ENCODE measurements around the gene KCNK15. TPM values are rescaled to one million over a fixed set of nuclear protein-coding genes. Genes with fewer than 3 reads are reported as not detected.

Gene KCNK15
- total and polyA plus RNA-seq, 9 of the 15 experiments (the other 6 are each of a cell fraction or from before 2014, with no cell fraction given): 0.03 to 0.30 (median 0.17) TPM; not detected in 5

DNA sequence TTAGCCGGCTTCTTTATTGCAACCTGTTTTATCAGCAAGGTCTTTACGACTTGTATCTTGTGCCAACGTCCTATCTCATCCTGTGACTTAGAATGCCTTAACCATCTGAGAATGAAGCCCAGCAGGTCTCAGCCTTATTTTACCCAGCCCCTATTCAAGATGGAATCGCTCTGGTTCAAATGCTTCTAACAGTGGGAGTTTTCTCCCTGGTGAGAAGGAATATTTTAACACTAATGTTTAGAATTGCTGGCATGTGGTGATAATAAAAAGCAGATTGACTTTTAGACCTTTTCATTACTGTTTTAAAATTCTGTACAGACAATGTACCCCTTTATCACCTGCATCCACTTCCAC is 9.9 kb upstream of the KCNK15 start (continued):
- TF ChIP-seq ZNF253 (CRISPR knock-in tag; conservative IDR thresholded peaks at IDR 0.05): no peak
- TF ChIP-seq SIRT6 (IDR thresholded peaks at IDR 0.05; ENCODE audit: low read depth, low read length): no peak
- TF ChIP-seq TCF7 (IDR thresholded peaks at IDR 0.05; ENCODE audit: borderline replicate concordance): no peak
- TF ChIP-seq C11orf30 (IDR thresholded peaks at IDR 0.05; ENCODE audit: low read depth): no peak
- TF ChIP-seq NFE2 (IDR thresholded peaks at IDR 0.05; ENCODE audit: low read depth): no peak
- no peak for TF ChIP-seq ZKSCAN8 (CRISPR knock-in tag; IDR thresholded peaks at IDR 0.05)
- no peak for TF ChIP-seq TAL1 (IDR thresholded peaks at IDR 0.05)
- TF ChIP-seq RNF219 (CRISPR knock-in tag; IDR thresholded peaks at IDR 0.05): no peak
- no peak for TF ChIP-seq ARID3B (CRISPR knock-in tag; IDR thresholded peaks at IDR 0.05; ENCODE audit: borderline replicate concordance)
- no peak for TF ChIP-seq ZNF217 (CRISPR knock-in tag; IDR thresholded peaks at IDR 0.05)
- no peak for TF ChIP-seq SMARCB1 (IDR thresholded peaks at IDR 0.05; ENCODE audit: insufficient read length, low read depth)
- TF ChIP-seq DMBX1 (CRISPR knock-in tag; IDR thresholded peaks at IDR 0.05; ENCODE audit: borderline replicate concordance): peak; percentile 53; the same call in 1 of the 2 replicates
- no peak for TF ChIP-seq ZNF175 (CRISPR knock-in tag; IDR thresholded peaks at IDR 0.05; ENCODE audit: low read depth)
- no peak for TF ChIP-seq RFX7 (CRISPR knock-in tag; IDR thresholded peaks at IDR 0.05)
- TF ChIP-seq NFIC (IDR thresholded peaks at IDR 0.05): no peak
- no peak for TF ChIP-seq SP1 (CRISPR knock-in tag; IDR thresholded peaks at IDR 0.05)
- peak; percentile 82 for TF ChIP-seq PTTG1 (tag; IDR thresholded peaks at IDR 0.05; ENCODE audit: low read depth)
- no peak for TF ChIP-seq JUNB (CRISPR knock-in tag; conservative IDR thresholded peaks at IDR 0.05)
- no peak for TF ChIP-seq ZNF41 (CRISPR knock-in tag; conservative IDR thresholded peaks at IDR 0.05)
- TF ChIP-seq ILF3 (IDR thresholded peaks at IDR 0.05; ENCODE audit: borderline replicate concordance): no peak
- TF ChIP-seq PHF20 (IDR thresholded peaks at IDR 0.05; ENCODE audit: partially characterized antibody): no peak
- no peak for TF ChIP-seq NUFIP1 (IDR thresholded peaks at IDR 0.05; ENCODE audit: partially characterized antibody)
- TF ChIP-seq, protein P1, sequence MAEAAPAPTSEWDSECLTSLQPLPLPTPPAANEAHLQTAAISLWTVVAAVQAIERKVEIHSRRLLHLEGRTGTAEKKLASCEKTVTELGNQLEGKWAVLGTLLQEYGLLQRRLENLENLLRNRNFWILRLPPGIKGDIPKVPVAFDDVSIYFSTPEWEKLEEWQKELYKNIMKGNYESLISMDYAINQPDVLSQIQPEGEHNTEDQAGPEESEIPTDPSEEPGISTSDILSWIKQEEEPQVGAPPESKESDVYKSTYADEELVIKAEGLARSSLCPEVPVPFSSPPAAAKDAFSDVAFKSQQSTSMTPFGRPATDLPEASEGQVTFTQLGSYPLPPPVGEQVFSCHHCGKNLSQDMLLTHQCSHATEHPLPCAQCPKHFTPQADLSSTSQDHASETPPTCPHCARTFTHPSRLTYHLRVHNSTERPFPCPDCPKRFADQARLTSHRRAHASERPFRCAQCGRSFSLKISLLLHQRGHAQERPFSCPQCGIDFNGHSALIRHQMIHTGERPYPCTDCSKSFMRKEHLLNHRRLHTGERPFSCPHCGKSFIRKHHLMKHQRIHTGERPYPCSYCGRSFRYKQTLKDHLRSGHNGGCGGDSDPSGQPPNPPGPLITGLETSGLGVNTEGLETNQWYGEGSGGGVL (CRISPR knock-in tag; IDR thresholded peaks at IDR 0.05): no peak
- no peak for TF ChIP-seq FUS (optimal IDR thresholded peaks at IDR 0.05; ENCODE audit: low read depth, low read length)
- no peak for TF ChIP-seq BRF2 (IDR thresholded peaks at IDR 0.05; ENCODE audit: borderline replicate concordance, insufficient read depth, insufficient read length)
